GM23338 (cell line): ENCODE results near the gene LARGE1. TPM values are rescaled to one million over a fixed set of nuclear protein-coding genes. Genes with fewer than 3 reads are reported as not detected.

ENCODE experiments used
- ATAC-seq: fragments of 200-7000 bp; cut with Tn5 transposase; 3 replicates; pipeline ENCODE4 v1.9.1; 2020
- DNase-seq: peaks from one replicate; pipeline ENCODE4 v3.0.0-alpha.2; 2015; ENCODE audit warnings: low spot score
- H2AFZ ChIP-seq: fragments of 200-600 bp; sonication (generic); 2 replicates; pipeline ENCODE4 v1.8.0; 2016; ENCODE audit warnings: antibody characterized with exemption, mild to moderate bottlenecking, moderate library complexity
- H3F3A ChIP-seq: fragments of 200-600 bp; sonication (generic); replicated peaks from 2 replicates; pipeline ENCODE4 v1.8.0; 2017; ENCODE audit warnings: antibody characterized with exemption, mixed run types, low read depth
- H3K27ac ChIP-seq: fragments of 200-600 bp; sonication (generic); 2 replicates; pipeline ENCODE4 v1.6.1; 2016; ENCODE audit warnings: low read depth
- H3K27me3 ChIP-seq: fragments of 200-600 bp; sonication (generic); 2 replicates; pipeline ENCODE4 v1.8.0; 2016; ENCODE audit warnings: mild to moderate bottlenecking, mixed run types, moderate library complexity; ENCODE audit not compliant: insufficient read depth
- H3K36me3 ChIP-seq: fragments of 200-600 bp; sonication (generic); 2 replicates; pipeline ENCODE4 v1.8.0; 2016; ENCODE audit warnings: mild to moderate bottlenecking; ENCODE audit not compliant: insufficient read depth
- H3K4me1 ChIP-seq: fragments of 200-600 bp; sonication (generic); 2 replicates; pipeline ENCODE4 v1.8.0; 2016; ENCODE audit warnings: mild to moderate bottlenecking, moderate library complexity; ENCODE audit not compliant: insufficient read depth
- H3K4me2 ChIP-seq: fragments of 200-600 bp; sonication (generic); 2 replicates; pipeline ENCODE4 v1.7.1; 2017; ENCODE audit warnings: mixed run types
- H3K4me3 ChIP-seq: fragments of 200-600 bp; sonication (generic); 2 replicates; pipeline ENCODE4 v1.6.1; 2016; ENCODE audit warnings: mixed run types
- H3K79me2 ChIP-seq: fragments of 200-600 bp; sonication (generic); replicated peaks from 2 replicates; pipeline ENCODE4 v1.8.0; 2017; ENCODE audit warnings: mild to moderate bottlenecking; ENCODE audit not compliant: insufficient read depth
- H3K9me2 ChIP-seq: fragments of 200-600 bp; sonication (generic); 2 replicates; pipeline ENCODE4 v1.8.0; 2017; ENCODE audit not compliant: insufficient read depth
- H4K20me1 ChIP-seq: fragments of 200-600 bp; sonication (generic); replicated peaks from 2 replicates; pipeline ENCODE4 v1.8.0; 2017; ENCODE audit warnings: mild to moderate bottlenecking; ENCODE audit not compliant: insufficient read depth
- H3K27ac Mint-ChIP-seq: 2 replicates; pipeline ENCODE4 v1.8.0; 2020; ENCODE audit warnings: inconsistent platforms, mild to moderate bottlenecking, moderate library complexity, mixed read lengths
- H3K27me3 Mint-ChIP-seq: 3 replicates; pipeline ENCODE4 v1.8.0; 2022; ENCODE audit warnings: low read depth, mild to moderate bottlenecking, moderate library complexity, mixed read lengths, inconsistent platforms; ENCODE audit not compliant: insufficient read depth, poor library complexity
- H3K36me3 Mint-ChIP-seq: 3 replicates; pipeline ENCODE4 v1.8.0; 2021; ENCODE audit warnings: low read depth, mild to moderate bottlenecking, inconsistent platforms, moderate library complexity, mixed read lengths
- H3K4me1 Mint-ChIP-seq: 3 replicates; pipeline ENCODE4 v1.8.0; 2020; ENCODE audit warnings: mild to moderate bottlenecking, inconsistent platforms, mixed read lengths
- H3K4me3 Mint-ChIP-seq: 3 replicates; pipeline ENCODE4 v1.8.0; 2021; ENCODE audit warnings: moderate library complexity, mild to moderate bottlenecking, inconsistent platforms, mixed read lengths
- H3K9me3 Mint-ChIP-seq: 3 replicates; pipeline ENCODE4 v1.8.0; 2020; ENCODE audit warnings: moderate library complexity, mild to moderate bottlenecking, inconsistent platforms, mixed read lengths
- CREB1 ChIP-seq: fragments of 250-450 bp; sonication (Bioruptor Pico); IDR thresholded peaks from 2 replicates; pipeline ENCODE4 v1.5.0; 2020; ENCODE audit warnings: low read depth, mild to moderate bottlenecking, moderate library complexity
- EZH2phosphoT487 ChIP-seq: fragments of 200-600 bp; sonication (generic); IDR thresholded peaks from one replicate; pipeline ENCODE4 v1.8.1; 2018; ENCODE audit warnings: antibody characterized with exemption; ENCODE audit not compliant: unreplicated experiment
- NANOG ChIP-seq: IDR thresholded peaks from 2 replicates; pipeline ENCODE4 v1.6.1; 2016; ENCODE audit warnings: antibody characterized with exemption, borderline replicate concordance
- REST ChIP-seq: IDR thresholded peaks from one replicate; pipeline ENCODE4 v1.6.1; 2018; ENCODE audit warnings: antibody characterized with exemption; ENCODE audit not compliant: unreplicated experiment
- ZNF462 ChIP-seq: fragments of 250-450 bp; sonication (Bioruptor Pico); IDR thresholded peaks from 2 replicates; pipeline ENCODE4 v1.5.0; 2020; ENCODE audit warnings: mild to moderate bottlenecking, moderate library complexity
- polyA plus RNA-seq: library from polyadenylated mRNA; unstranded; fragments of >200 nt; fragmentation: Nextera tagmentation; extraction: Ambion mirVana; gene quantifications from 2 replicates; pipeline ENCODE4 v1.2.1, GENCODE V29; 2016
- total RNA-seq: library from RNA; depleted of rRNA; stranded (reverse); fragments of >200 nt; shearing (Covaris generic); gene quantifications from 2 replicates; pipeline ENCODE4 v1.2.3, GENCODE V29; 2014

Gene LARGE1
- total and polyA plus RNA-seq, 2 experiments from 2014 or later = 12.8 to 75.6 TPM

- TF ChIP-seq EZH2phosphoT487 (no peak), REST (no peak), NANOG (no peak)
Measured at GRCh38 chr22:33535937-33536875, 384.1 kb downstream of the LARGE1 start (continued).

- H3K4me1 Mint-ChIP-seq = peaks cover 19% of the 10 kb centered on the region
- peaks cover 3% of the 10 kb centered on the region; the same call in 1 of the 3 replicates for H3K36me3 Mint-ChIP-seq
- Histone ChIP-seq H4K20me1 (peaks cover 15% of the 10 kb centered on the region), H3F3A (no peaks in the 10 kb centered on the region), H3K27me3 (no peaks in the 10 kb centered on the region), H3K4me1 (no peaks in the 10 kb centered on the region), H3K4me2 (no peak overlapping the region), H3K36me3 (no peaks in the 10 kb centered on the region), H3K79me2 (peaks cover 3% of the 10 kb centered on the region), H3K9me2 (no peaks in the 10 kb centered on the region), H3K27ac (no peak overlapping the region), H2AFZ (no peak overlapping the region), H3K4me3 (no peak overlapping the region)
- DNase-seq = no peak
- TF ChIP-seq ZNF462 (no peak), CREB1 (CRISPR knock-in tag) (no peak), NANOG (no peak)
- no peak overlapping the region for H3K27ac Mint-ChIP-seq
- H3K4me3 Mint-ChIP-seq = no peak overlapping the region
- ATAC-seq = no peak
- no peaks in the 10 kb centered on the region for H3K9me3 Mint-ChIP-seq
- H3K27me3 Mint-ChIP-seq = peaks cover 8% of the 10 kb centered on the region
Measured at GRCh38 chr22:33529424-33530113, 390.7 kb downstream of the LARGE1 start.
